PC-9 (cell line): ENCODE results near the gene DMBT1.

Source experiments
- EZH2 ChIP-seq: fragments of 200-600 bp; sonication (generic); IDR thresholded peaks from 2 replicates; pipeline ENCODE4 v1.8.0; 2017; ENCODE audit warnings: antibody characterized with exemption, low read depth
- TF ChIP-seq, protein P1 (sequence below): fragments of 200-600 bp; sonication (generic); conservative IDR thresholded peaks from 2 replicates; pipeline ENCODE4 v1.6.1; 2017; ENCODE audit warnings: mixed run types, antibody characterized with exemption, mild to moderate bottlenecking, moderate library complexity

DNA sequence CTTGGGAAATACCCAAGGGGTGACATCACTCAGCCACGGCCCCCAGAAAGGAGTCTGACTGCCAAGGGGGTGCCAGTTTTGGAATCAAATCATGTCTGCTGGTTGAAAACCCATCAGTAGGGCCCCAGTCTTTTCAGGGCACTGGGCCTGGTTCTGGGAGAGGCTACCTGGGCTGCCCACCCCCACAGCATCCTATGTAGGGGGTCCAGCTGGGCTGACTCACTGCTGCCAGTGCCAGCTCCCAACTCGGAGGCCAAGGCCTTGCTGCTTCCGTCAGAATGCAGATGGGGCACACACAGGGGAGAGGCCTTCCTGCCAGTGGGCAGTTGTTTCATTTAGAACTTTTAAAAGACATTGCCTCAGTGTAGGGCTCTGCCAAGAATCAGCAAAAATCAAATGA is 39.5 kb upstream of the DMBT1 start:
- TF ChIP-seq, protein P1, sequence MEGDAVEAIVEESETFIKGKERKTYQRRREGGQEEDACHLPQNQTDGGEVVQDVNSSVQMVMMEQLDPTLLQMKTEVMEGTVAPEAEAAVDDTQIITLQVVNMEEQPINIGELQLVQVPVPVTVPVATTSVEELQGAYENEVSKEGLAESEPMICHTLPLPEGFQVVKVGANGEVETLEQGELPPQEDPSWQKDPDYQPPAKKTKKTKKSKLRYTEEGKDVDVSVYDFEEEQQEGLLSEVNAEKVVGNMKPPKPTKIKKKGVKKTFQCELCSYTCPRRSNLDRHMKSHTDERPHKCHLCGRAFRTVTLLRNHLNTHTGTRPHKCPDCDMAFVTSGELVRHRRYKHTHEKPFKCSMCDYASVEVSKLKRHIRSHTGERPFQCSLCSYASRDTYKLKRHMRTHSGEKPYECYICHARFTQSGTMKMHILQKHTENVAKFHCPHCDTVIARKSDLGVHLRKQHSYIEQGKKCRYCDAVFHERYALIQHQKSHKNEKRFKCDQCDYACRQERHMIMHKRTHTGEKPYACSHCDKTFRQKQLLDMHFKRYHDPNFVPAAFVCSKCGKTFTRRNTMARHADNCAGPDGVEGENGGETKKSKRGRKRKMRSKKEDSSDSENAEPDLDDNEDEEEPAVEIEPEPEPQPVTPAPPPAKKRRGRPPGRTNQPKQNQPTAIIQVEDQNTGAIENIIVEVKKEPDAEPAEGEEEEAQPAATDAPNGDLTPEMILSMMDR: no peak
- TF ChIP-seq EZH2: no peak
